ENCODE results near the gene CLDN1.

The CLDN1 gene

GRCh38 chr3:190321789-190322603, at the start of gene CLDN1:
Gene CLDN1 (minus strand): TSS chr3:190322446. CDS start chr3:190322206, 240 bp downstream.
- DNase-seq (ENCODE audit: low read depth): peak; percentile 46

DNA sequence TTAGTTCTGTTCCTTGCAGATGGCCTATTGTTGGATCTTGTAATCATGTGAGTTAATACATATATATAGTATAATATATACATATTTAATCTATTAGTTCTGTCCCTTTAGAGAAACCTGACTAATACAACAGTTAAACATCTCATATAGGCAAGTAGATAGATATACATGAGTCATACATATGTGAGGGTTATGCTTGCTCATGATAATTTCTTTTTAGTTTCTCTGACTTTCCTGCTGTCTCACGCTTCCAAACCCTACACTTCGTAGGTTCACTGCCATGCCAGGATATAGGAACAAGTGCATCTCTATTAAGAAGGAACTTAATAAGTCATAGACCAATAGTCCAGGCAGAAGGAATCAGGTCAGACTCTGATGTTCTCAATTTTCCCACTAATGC, 48.9 kb upstream of the CLDN1 start:
- DNase-seq (ENCODE audit: low read depth): no peak

GRCh38 chr3:190370369-190370768, 48.1 kb upstream of the CLDN1 start:
- no peak for DNase-seq (ENCODE audit: low read depth)

DNA sequence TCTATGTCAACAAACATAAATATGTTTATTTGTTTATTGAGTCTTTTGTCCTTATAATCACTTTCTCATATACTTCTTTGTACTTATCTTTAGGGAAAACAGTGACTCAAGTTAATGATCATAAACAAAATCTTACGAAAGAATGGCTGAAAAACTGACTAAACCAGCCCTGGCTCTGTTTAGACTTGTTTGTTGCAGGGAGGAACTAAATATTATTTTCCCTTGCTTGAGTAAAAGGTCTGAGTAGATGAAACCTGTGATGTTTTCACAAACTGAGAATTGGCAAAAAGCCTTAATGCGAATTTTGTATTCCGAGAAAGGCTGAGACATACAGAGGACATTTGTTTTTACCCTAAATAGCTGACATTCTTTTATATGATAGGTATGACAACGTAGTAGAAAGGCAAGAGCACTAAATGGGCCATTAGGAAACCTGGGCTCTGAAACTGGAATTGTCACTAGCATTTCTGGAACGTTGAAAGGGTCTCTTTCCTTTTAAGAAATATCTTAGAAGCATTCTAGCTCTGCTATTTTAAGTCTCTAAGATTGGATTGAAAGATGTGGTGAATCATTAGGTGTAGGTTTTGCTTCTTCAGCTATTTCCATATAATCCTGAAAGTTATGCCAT, 47.5 kb upstream of the CLDN1 start:
- DNase-seq (ENCODE audit: low read depth): no peak

DNA sequence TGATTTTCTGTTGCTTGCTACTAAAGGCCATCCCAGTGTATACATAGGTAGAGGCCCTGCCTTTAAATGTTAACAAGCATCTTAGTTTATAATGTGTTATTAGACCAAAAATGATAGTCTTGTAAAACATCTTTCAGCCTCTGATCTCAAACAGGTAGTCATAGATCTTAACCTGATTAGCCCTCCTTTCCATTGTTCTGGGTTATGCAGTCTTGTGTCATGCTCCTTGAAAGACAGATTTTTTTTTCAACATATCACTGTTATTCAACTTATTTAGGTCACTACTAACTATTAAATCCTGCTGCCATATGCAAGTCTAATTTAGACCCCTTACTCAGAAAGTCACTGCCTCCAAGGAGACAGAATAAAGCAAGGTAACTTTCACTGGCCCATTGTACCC, 46.6 kb upstream of the CLDN1 start:
- DNase-seq (ENCODE audit: low read depth): no peak

GRCh38 chr3:190366133-190366532, 43.9 kb upstream of the CLDN1 start:
- no peak for DNase-seq (ENCODE audit: low read depth)

GRCh38 chr3:190362258-190362657, 40.0 kb upstream of the CLDN1 start:
- no peak for DNase-seq (ENCODE audit: low read depth)

DNA sequence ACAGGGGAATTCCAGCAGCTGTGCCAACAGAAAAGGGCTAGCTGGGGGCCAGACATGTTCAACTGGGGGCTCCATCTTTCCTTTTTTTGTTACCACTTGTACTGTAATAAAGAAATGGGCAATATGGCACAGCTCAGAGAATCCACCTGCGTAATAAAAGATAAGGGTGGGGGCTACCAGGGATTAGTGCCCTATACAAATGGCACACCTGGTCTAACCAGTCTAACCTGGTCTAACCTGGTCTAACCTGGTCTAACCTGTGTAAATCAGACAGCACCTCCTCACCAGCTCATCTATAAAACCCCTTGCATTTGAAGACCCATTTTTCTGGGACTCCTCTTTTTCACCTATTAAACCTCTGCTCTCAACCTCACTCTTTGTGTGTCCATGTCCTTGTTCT, 39.5 kb upstream of the CLDN1 start:
- DNase-seq (ENCODE audit: low read depth): no peak

GRCh38 chr3:190360228-190360627, 38.0 kb upstream of the CLDN1 start:
- no peak for DNase-seq (ENCODE audit: low read depth)

- no peak for DNase-seq (ENCODE audit: low read depth)
Observed at GRCh38 chr3:190359813-190360212, 37.6 kb upstream of the CLDN1 start.

DNA sequence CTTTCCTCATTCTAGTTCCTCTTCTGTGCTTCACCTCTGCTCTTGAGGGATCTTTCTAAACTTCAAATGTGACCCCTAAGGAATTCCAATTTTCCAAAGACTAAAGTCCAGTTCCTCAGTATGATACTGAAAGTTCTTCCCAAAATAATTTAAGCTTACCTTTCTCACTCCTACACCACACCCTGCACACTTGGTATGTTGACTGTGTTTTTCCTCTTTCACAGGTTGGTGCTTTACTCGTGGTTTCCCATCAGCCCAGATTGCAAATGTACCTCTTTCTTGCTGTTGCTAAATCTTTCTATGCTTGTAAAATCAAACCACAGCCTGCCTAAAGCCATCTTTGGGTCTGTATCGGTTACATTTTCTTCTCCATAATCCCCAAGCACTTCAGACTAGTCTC, 35.2 kb upstream of the CLDN1 start:
- no peak for DNase-seq (ENCODE audit: low read depth)

DNA sequence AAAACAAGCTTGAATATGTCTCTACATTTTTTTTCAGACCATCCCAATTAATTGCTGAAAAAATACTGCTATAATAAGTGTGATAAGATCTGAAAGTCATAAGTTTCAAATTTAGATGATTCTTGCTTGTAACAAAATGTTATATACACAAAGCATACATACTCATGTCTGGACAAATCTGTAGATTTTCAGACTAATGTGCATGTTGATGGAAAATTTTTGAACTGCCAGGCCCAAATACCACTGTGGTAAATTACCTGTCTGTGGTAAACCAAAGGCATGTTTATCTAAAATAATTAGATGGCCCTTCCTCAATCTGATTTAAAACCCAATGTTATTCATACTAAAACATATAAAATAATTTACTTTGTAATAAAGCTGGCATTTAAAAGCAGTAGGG, 34.0 kb upstream of the CLDN1 start:
- no peak for DNase-seq (ENCODE audit: low read depth)

DNA sequence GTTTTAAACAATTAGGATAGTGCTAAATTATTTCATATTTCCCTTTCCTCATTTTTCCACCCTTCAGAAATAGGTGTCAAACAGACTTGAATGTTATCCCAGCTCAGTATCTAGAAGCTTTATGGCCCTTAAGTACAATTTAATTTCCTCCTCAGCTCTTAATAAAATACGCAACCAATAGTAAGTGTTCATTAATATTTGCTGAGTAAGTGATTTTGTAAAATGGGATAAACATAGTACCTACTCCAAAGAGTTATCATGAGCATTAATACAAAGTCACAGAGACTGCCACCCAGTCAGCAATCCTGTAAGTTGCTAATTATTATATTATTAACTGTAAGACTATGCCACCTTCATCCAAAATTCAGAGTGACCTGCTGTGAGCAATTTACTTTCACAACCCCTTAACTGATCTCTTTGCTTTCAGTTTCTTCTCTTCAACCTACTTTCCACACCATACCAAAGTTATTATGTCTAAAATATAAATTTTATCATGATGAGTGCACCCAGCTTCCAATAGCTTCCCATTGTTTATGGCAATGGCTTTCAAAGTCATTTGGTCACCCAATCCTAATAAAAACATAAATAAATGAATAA, 30.7 kb upstream of the CLDN1 start:
- no peak for DNase-seq (ENCODE audit: low read depth)

- DNase-seq (ENCODE audit: low read depth): no peak
Observed at GRCh38 chr3:190346541-190346940, 24.3 kb upstream of the CLDN1 start.

DNA sequence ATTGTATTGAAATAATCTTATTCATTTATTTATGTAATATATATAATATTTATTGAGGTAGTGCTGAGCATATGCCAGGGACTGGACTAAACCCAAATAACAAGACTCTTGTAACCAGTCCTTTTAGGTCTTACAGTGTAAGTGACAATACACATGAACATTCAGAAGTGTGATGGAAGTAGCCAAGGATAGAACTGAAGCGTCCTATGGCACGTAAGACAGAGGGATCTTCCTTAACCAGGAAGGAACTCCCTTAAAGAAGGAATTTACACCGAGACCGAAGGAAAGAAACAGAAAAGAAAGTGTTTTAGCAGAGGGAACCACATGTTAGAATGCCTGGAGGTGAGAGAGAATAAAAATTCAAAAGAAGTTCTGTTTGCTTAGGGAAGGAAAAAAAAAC, 23.6 kb upstream of the CLDN1 start:
- DNase-seq (ENCODE audit: low read depth): no peak

- no peak for DNase-seq (ENCODE audit: low read depth)
Observed at GRCh38 chr3:190345027-190345821, 23.0 kb upstream of the CLDN1 start.

- DNase-seq (ENCODE audit: low read depth): no peak
Observed at GRCh38 chr3:190340071-190340470, 17.8 kb upstream of the CLDN1 start.

- DNase-seq (ENCODE audit: low read depth): no peak
Observed at GRCh38 chr3:190339130-190339529, 16.9 kb upstream of the CLDN1 start.

DNA sequence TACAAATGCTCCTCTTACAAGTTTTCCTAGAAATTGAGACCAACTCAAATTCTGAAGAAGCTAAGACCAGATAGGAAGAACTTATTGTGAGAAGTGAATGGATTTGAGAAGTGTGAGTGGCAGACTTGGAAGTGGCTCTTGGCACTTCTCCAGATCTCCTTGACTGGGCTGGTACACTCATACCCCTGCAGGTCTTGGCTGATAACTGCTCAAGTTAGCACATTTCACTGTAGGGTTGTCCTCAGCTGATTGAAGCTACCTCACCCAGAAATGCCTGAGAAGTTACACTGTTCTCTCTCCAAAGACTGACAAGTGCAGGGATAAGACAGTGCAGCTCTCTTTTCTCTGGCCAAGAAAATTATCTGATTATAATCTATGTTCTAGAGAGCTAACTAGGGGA, 16.5 kb upstream of the CLDN1 start:
- no peak for DNase-seq (ENCODE audit: low read depth)

DNA sequence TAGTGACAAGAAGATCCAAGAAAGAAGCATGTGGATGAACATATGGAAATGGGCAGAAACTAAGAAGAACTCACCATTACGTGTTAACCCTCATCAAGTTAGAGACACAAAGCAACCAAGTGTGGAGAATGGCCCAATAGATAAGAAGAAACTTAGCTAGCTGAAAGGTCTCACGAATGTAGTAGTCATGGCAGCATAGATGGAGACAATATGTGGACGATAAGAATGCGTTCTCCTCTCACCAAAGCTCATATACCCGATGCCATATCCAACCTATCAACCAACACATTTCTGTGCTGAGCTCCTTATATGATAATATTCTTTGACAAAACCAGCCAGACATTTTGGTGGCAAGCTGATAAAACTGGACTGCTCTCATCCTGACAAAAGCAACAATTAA, 15.1 kb upstream of the CLDN1 start:
- no peak for DNase-seq (ENCODE audit: low read depth)

DNA sequence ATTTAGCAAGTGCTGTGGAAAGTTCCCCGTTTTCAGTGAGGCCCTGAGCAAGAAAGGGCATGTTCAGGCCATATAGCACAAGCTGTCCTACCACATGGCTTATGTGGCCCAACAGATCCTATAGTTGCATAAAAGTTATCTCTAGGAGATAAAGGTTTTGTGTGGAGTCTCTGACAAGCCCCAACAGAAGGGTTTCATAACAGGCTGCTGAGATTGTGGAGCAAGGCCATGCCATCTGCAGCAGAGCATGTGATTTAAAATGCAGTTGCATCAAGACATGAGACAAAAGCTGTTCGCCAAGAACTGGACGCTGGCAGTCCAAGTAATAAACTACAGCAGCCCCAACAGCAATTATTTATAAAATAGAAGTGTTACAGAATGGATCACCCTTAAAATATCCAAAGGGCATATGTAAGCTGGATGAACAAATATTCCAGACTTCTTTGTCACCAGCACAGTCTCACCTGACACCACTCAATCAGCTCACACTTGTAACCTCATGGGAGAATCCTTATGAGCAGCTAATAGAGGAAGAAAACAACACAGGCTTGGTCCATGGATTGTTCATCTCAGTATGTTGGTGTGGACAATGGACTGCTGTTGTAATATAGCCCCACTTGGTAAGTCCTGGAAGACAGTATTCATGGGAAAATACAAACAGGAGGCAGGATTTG, 14.4 kb upstream of the CLDN1 start:
- DNase-seq (ENCODE audit: low read depth): no peak

GRCh38 chr3:190333961-190334360, 11.7 kb upstream of the CLDN1 start:
- DNase-seq (ENCODE audit: low read depth): no peak

All from stimulated activated CD8-positive, alpha-beta memory T cell treated with anti-CD3 and anti-CD28 coated beads, Interleukin-12 subunit alpha, Interleukin-12 subunit beta, amount 100 ng/mL, for 4 hours (primary cell).